Measurements from ENCODE around the gene SLC9A7. TPM values are rescaled to one million over a fixed set of nuclear protein-coding genes. Genes with fewer than 3 reads are reported as not detected.

Gene SLC9A7
- total and polyA plus RNA-seq, 2 of the 13 experiments (the other 11 are each of a cell fraction or from before 2014, with no cell fraction given), result 5.8 to 7.2 TPM

- TF ChIP-seq MAZ (IDR thresholded peaks at IDR 0.05; ENCODE audit: borderline replicate concordance, low read depth, low read length), result no peak
- TF ChIP-seq MAZ (CRISPR knock-in tag; IDR thresholded peaks at IDR 0.05; ENCODE audit: low read depth), result no peak
- no peak for TF ChIP-seq GRHL1 (CRISPR knock-in tag; conservative IDR thresholded peaks at IDR 0.05)
Measured at GRCh38 chrX:46620505-46620904, 138.4 kb downstream of the SLC9A7 start (continued).

- in situ Hi-C loops (cut with HindIII; ENCODE audit: extremely low pct_ligation_motif_present, low pct_unique_long_range_greater_than_20kb) (no loop called here), intact Hi-C loops (cut with micrococcal nuclease; ENCODE audit: unreplicated experiment) (no loop called here)
- Histone ChIP-seq H4K20me1 (ENCODE audit: insufficient read depth, low read length) (no peaks in the 10 kb centered on the region), H3K4me3 (replicated peaks in 1 of 3; ENCODE audit: insufficient read depth in 1 of 3, low read depth in 2 of 3, low read length in 3 of 3) (no peak overlapping the region), H3K9me3 (ENCODE audit: low read length) (no peaks in the 10 kb centered on the region), H3K4me2 (ENCODE audit: low read depth, low read length) (no peak overlapping the region), H3K4me1 (ENCODE audit: insufficient read depth, low read length) (peaks cover 2% of the 10 kb centered on the region; the same call in 1 of the 2 replicates), H3K27me3 (ENCODE audit: control insufficient read depth in 1 of 2, insufficient read depth in 2 of 2, low read length in 2 of 2) (no peaks in the 10 kb centered on the region), H3K36me3 (replicated peaks in 1 of 2; ENCODE audit: control insufficient read depth in 1 of 2, insufficient read depth in 2 of 2, low read length in 2 of 2) (no peaks in the 10 kb centered on the region), H3K9ac (ENCODE audit: insufficient read depth, low read depth, low read length) (no peak overlapping the region), H2AFZ (ENCODE audit: low read length) (no peak overlapping the region), H3K79me2 (ENCODE audit: insufficient read depth, low read length) (no peaks in the 10 kb centered on the region), H3K27ac (ENCODE audit: extremely low read length, insufficient read depth, low read length) (no peak overlapping the region)
- no peak for DNase-seq (ENCODE audit: low spot score)
- CTCF ChIA-PET (ENCODE audit: low intra/inter-chr PET ratio, low total read pairs), result no interaction called here
- BruUV-seq (replicated peaks), result no TSS peak
- no peak for ATAC-seq
- FAIRE-seq, result no peak
- POLR2A ChIA-PET, result no interaction called here
- no peak for TF ChIP-seq CHD4 (IDR thresholded peaks at IDR 0.05; ENCODE audit: borderline replicate concordance, low read length)
- TF ChIP-seq ZBTB4 (CRISPR knock-in tag; IDR thresholded peaks at IDR 0.05; ENCODE audit: borderline replicate concordance), result no peak
- no peak for TF ChIP-seq SMAD9 (CRISPR knock-in tag; IDR thresholded peaks at IDR 0.05)
- TF ChIP-seq TFE3 (CRISPR knock-in tag; IDR thresholded peaks at IDR 0.05), result no peak
- TF ChIP-seq RBFOX2 (IDR thresholded peaks at IDR 0.05; ENCODE audit: low read depth, low read length), result no peak
- no peak for TF ChIP-seq MEF2D (CRISPR knock-in tag; IDR thresholded peaks at IDR 0.05)
- no peak for TF ChIP-seq GATAD2A (CRISPR knock-in tag; IDR thresholded peaks at IDR 0.05)
- no peak for TF ChIP-seq RFXANK (CRISPR knock-in tag; IDR thresholded peaks at IDR 0.05)
- no peak for TF ChIP-seq ZNF850 (CRISPR knock-in tag; conservative IDR thresholded peaks at IDR 0.05)
- TF ChIP-seq ZEB1 (IDR thresholded peaks at IDR 0.05; ENCODE audit: insufficient replicate concordance, low read depth), result no peak
- no peak for TF ChIP-seq PBX3 (CRISPR knock-in tag; IDR thresholded peaks at IDR 0.05; ENCODE audit: borderline replicate concordance)
- no peak for TF ChIP-seq ZNF12 (CRISPR knock-in tag; IDR thresholded peaks at IDR 0.05)
Measured at GRCh38 chrX:46618947-46619346, 140.0 kb downstream of the SLC9A7 start.

All from HepG2 (cell line).